ENCODE results near the gene LIF. TPM values are rescaled to one million over a fixed set of nuclear protein-coding genes. Genes with fewer than 3 reads are reported as not detected.

The LIF gene
- total RNA-seq, 4 donors from 2014 or later: not detected

DNA sequence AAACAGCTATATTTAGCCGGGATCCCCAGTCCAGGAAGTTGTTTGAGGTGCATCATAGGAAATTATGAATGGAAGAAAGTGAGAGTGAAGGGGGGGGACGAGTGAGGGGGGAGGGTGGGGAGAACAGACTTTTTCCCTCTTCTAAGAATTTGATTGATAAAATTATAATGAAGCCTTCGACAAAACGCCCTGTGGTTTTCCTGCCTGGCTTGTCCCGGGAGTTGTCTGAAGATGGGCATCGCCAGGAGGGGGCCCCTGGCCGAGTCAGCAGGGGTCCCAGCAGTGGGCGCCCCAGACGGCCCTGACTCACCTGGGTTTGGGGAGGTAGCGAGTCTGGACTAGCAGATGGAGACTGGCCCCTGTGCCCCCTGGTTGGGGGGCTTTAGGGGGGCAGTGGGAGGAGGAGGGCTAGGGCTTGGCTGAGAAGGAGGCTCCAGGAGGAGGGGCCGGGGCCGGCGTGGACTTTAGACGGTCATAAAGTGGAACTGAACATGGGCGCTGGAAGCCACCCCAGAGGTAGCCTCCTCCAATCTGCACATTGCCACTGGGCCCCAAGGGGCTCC, 336 bp upstream of the LIF start:
- no peak for TF ChIP-seq POLR2A (IDR thresholded peaks at IDR 0.05)
- TF ChIP-seq, protein P1, sequence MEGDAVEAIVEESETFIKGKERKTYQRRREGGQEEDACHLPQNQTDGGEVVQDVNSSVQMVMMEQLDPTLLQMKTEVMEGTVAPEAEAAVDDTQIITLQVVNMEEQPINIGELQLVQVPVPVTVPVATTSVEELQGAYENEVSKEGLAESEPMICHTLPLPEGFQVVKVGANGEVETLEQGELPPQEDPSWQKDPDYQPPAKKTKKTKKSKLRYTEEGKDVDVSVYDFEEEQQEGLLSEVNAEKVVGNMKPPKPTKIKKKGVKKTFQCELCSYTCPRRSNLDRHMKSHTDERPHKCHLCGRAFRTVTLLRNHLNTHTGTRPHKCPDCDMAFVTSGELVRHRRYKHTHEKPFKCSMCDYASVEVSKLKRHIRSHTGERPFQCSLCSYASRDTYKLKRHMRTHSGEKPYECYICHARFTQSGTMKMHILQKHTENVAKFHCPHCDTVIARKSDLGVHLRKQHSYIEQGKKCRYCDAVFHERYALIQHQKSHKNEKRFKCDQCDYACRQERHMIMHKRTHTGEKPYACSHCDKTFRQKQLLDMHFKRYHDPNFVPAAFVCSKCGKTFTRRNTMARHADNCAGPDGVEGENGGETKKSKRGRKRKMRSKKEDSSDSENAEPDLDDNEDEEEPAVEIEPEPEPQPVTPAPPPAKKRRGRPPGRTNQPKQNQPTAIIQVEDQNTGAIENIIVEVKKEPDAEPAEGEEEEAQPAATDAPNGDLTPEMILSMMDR (IDR thresholded peaks at IDR 0.05 in 4 of 5, conservative IDR thresholded peaks at IDR 0.05 in 1 of 5): no peak
- DNase-seq: no peak
- Histone ChIP-seq H3K4me1 (peaks cover 0 to 6% of the 10 kb centered on the region in 2 donors), H3K27ac (no peak overlapping the region), H3K4me3 (peak overlapping the region; percentile 38 to 59 (median 49)), H3K27me3 (peaks cover 27 to 35% (median 28%) of the 10 kb centered on the region in 3 donors), H3K9me3 (no peaks in the 10 kb centered on the region), H3K36me3 (no peaks in the 10 kb centered on the region)
- intact Hi-C loops (cut with DNase I; ENCODE audit: low total_unique reads) (no loop called here), in situ Hi-C loops (cut with MboI; ENCODE audit: low sequenced_read_pairs in 4 of 4) (no loop called here)
- ATAC-seq: no peak

GRCh38 chr22:30245181-30245984, 1.2 kb downstream of the LIF start:
- intact Hi-C loops (cut with DNase I; ENCODE audit: low total_unique reads) (no loop called here), in situ Hi-C loops (cut with MboI; ENCODE audit: low sequenced_read_pairs in 4 of 4) (no loop called here)
- H3K9me3 ChIP-seq: no peaks in the 10 kb centered on the region
- DNase-seq: no peak
- peak overlapping the region; percentile 38 to 59 (median 49) for H3K4me3 ChIP-seq
- peak overlapping the region in 1 of 4 donors; percentile 25 for H3K27ac ChIP-seq
- no peak for ATAC-seq
- H3K27me3 ChIP-seq: peaks cover 27 to 35% (median 31%) of the 10 kb centered on the region in 3 donors
- TF ChIP-seq POLR2A (IDR thresholded peaks at IDR 0.05): no peak
- H3K36me3 ChIP-seq: no peaks in the 10 kb centered on the region
- H3K4me1 ChIP-seq: peaks cover 0 to 6% of the 10 kb centered on the region in 2 donors

DNA sequence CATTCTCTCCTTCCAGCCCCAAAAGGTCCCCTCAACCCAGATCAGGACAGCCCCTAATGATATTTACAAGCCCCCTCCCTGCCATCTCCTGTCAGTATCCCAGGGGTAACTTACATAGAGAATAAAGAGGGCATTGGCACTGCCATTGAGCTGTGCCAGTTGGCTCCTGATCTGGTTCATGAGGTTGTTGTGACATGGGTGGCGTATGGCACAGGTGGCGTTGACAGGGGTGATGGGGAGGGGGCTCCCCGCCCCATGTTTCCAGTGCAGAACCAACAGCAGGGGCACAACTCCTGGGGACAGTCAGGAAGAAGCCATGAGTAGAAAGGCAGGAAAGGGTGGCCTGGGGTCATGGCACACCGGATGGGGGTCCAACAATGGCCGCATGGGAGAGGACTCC, 1.9 kb downstream of the LIF start:
- ATAC-seq: no peak
- Histone ChIP-seq H3K9me3 (no peaks in the 10 kb centered on the region), H3K4me3 (no peak overlapping the region), H3K4me1 (peaks cover 0 to 6% of the 10 kb centered on the region in 2 donors), H3K27me3 (peaks cover 27 to 35% (median 31%) of the 10 kb centered on the region in 3 donors), H3K36me3 (no peaks in the 10 kb centered on the region), H3K27ac (no peak overlapping the region)
- no peak for DNase-seq
- in situ Hi-C loops (cut with MboI; ENCODE audit: low sequenced_read_pairs in 4 of 4): no loop called here
- TF ChIP-seq, protein P1 (IDR thresholded peaks at IDR 0.05 in 4 of 5, conservative IDR thresholded peaks at IDR 0.05 in 1 of 5): no peak
- TF ChIP-seq POLR2A (IDR thresholded peaks at IDR 0.05): no peak
- intact Hi-C loops (cut with DNase I; ENCODE audit: low total_unique reads): no loop called here

- Histone ChIP-seq H3K9me3 (no peaks in the 10 kb centered on the region), H3K4me3 (no peak overlapping the region), H3K36me3 (no peaks in the 10 kb centered on the region), H3K4me1 (peaks cover 0 to 6% of the 10 kb centered on the region in 2 donors), H3K27ac (no peak overlapping the region), H3K27me3 (peaks cover 27 to 35% (median 31%) of the 10 kb centered on the region in 3 donors)
- ATAC-seq (no peak), DNase-seq (no peak)
- in situ Hi-C loops (cut with MboI; ENCODE audit: low sequenced_read_pairs in 4 of 4): no loop called here
- intact Hi-C loops (cut with DNase I; ENCODE audit: low total_unique reads): no loop called here
- TF ChIP-seq POLR2A (IDR thresholded peaks at IDR 0.05): no peak
- TF ChIP-seq, protein P1 (IDR thresholded peaks at IDR 0.05 in 4 of 5, conservative IDR thresholded peaks at IDR 0.05 in 1 of 5): no peak
Measured at GRCh38 chr22:30244066-30244465, 2.5 kb downstream of the LIF start.

- no peaks in the 10 kb centered on the region for H3K9me3 ChIP-seq
- no peaks in the 10 kb centered on the region for H3K36me3 ChIP-seq
- DNase-seq (no peak), ATAC-seq (no peak)
- H3K27me3 ChIP-seq: peaks cover 27 to 35% (median 31%) of the 10 kb centered on the region in 3 donors
- H3K4me1 ChIP-seq: peaks cover 0 to 6% of the 10 kb centered on the region in 2 donors
- intact Hi-C loops (cut with DNase I; ENCODE audit: low total_unique reads) (no loop called here), in situ Hi-C loops (cut with MboI; ENCODE audit: low sequenced_read_pairs in 4 of 4) (no loop called here)
- TF ChIP-seq POLR2A (IDR thresholded peaks at IDR 0.05): no peak
- TF ChIP-seq, protein P1 (IDR thresholded peaks at IDR 0.05 in 4 of 5, conservative IDR thresholded peaks at IDR 0.05 in 1 of 5): no peak
- no peak overlapping the region for H3K4me3 ChIP-seq
- H3K27ac ChIP-seq: no peak overlapping the region
Measured at GRCh38 chr22:30243661-30244060, 2.9 kb downstream of the LIF start.
